Measurements from ENCODE around the gene SP7. TPM values are rescaled to one million over a fixed set of nuclear protein-coding genes. Genes with fewer than 3 reads are reported as not detected.
A peak's percentile ranks its signal among the peaks of the same experiment; 100 is the strongest.

SP7 gene
- total RNA-seq, 3 donors from 2014 or later = not detected

GRCh38 chr12:53295891-53296219 lies 40.3 kb downstream of the SP7 start:
- H3K4me1 ChIP-seq = peaks cover 0 to 9% of the 10 kb centered on the region in 2 donors
- no peaks in the 10 kb centered on the region for H3K9me3 ChIP-seq
- intact Hi-C loops (cut with DNase I; ENCODE audit: low total_unique reads) = no loop called here
- TF ChIP-seq POLR2AphosphoS5 (IDR thresholded peaks at IDR 0.05) (no peak), POLR2A (IDR thresholded peaks at IDR 0.05) (no peak)
- TF ChIP-seq, protein P1, sequence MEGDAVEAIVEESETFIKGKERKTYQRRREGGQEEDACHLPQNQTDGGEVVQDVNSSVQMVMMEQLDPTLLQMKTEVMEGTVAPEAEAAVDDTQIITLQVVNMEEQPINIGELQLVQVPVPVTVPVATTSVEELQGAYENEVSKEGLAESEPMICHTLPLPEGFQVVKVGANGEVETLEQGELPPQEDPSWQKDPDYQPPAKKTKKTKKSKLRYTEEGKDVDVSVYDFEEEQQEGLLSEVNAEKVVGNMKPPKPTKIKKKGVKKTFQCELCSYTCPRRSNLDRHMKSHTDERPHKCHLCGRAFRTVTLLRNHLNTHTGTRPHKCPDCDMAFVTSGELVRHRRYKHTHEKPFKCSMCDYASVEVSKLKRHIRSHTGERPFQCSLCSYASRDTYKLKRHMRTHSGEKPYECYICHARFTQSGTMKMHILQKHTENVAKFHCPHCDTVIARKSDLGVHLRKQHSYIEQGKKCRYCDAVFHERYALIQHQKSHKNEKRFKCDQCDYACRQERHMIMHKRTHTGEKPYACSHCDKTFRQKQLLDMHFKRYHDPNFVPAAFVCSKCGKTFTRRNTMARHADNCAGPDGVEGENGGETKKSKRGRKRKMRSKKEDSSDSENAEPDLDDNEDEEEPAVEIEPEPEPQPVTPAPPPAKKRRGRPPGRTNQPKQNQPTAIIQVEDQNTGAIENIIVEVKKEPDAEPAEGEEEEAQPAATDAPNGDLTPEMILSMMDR (IDR thresholded peaks at IDR 0.05) = no peak
- no peaks in the 10 kb centered on the region for H3K27me3 ChIP-seq
- DNase-seq (ENCODE audit: low spot score in 2 of 2) = no peak
- no peaks in the 10 kb centered on the region for H3K36me3 ChIP-seq
- H3K27ac ChIP-seq = peak overlapping the region; percentile 94
- H3K4me3 ChIP-seq = peak overlapping the region; percentile 75 to 91 (median 87)

DNA sequence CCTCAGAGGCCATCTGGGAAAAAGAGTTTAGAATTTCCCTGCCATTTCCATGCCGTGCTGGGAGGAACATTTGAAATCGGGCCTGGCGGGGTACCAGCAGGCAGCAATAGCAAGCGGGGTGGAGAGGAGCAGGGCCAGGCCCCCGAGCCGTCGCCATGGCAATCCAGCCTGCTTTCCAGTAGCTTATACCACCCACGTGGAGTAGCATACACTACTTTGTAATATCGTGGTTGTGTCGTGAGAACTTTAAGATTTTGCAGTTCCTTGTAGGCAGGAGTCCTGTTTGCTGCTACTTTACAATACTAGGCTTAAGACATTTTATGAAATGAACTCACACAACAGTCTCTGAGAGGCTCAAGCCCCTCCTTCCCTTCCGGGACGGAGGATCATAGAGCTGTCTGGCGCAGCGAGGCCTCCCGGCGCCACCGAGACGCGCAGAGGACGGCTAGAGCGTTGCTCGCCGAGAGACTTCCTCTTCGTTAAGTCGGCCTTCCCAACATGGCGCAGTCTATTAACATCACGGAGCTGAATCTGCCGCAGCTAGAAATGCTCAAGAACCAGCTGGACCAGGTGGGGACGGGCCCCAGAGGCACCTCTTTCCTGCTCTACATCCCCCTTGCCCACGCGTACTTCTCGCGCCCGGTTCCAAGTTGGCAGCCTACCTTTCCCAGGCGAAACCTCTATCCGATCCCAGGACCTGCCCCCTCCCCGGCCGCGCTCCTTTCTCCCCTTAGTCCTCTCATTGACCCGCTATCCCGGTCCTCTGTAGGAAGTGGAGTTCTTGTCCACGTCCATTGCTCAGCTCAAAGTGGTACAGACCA lies 40.9 kb downstream of the SP7 start, which contains the start of gene PFDN5:
TSS of gene PFDN5 (plus strand) at position 473 of the 821 bp plus-strand sequence. CDS start at position 499, 26 bp downstream.
- Histone ChIP-seq H3K9me3 (no peaks in the 10 kb centered on the region), H3K4me3 (peak within 1 kb of the TSS; percentile 75 to 91 (median 87)), H3K27me3 (no peaks in the 10 kb centered on the region), H3K27ac (peak within 1 kb of the TSS; percentile 94), H3K4me1 (peaks cover 0 to 7% of the 10 kb centered on the region in 2 donors), H3K36me3 (no peaks in the 10 kb centered on the region)
- intact Hi-C loops (cut with DNase I; ENCODE audit: low total_unique reads) = no loop called here
- peak; percentile 80 to 88 for DNase-seq (ENCODE audit: low spot score in 2 of 2)
- TF ChIP-seq POLR2A (IDR thresholded peaks at IDR 0.05) = peak; percentile 43
- TF ChIP-seq, protein P1 (IDR thresholded peaks at IDR 0.05) = peak; percentile 8 to 51 (median 25)
- peak; percentile 53 to 90 (median 85) for TF ChIP-seq POLR2AphosphoS5 (IDR thresholded peaks at IDR 0.05)

DNA sequence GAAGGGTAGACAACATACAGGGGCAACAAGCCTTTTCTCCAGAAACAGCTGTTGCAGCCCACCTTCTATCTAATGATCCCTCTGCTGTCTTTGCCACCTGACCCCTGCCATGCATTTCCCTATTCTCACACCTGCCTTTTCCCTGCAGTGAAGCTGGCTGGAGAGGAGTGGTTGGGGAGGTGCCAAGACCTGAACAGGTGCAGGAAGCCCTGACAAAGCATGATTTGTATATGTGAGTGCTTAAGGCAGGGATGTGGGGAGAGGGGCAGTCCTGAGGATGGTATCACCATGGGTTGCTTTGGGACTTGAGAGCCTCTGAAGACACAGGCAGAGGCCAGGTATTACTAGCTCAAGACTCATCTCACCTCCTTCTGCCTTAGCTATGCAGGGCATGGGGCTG lies 43.7 kb downstream of the SP7 start:
- intact Hi-C loops (cut with DNase I; ENCODE audit: low total_unique reads) = no loop called here
- Histone ChIP-seq H3K4me1 (no peaks in the 10 kb centered on the region), H3K9me3 (no peaks in the 10 kb centered on the region), H3K4me3 (no peak overlapping the region), H3K27me3 (no peaks in the 10 kb centered on the region), H3K27ac (no peak overlapping the region), H3K36me3 (no peaks in the 10 kb centered on the region)
- TF ChIP-seq POLR2AphosphoS5 (IDR thresholded peaks at IDR 0.05) = no peak
- TF ChIP-seq, protein P1 (IDR thresholded peaks at IDR 0.05) = no peak
- no peak for TF ChIP-seq POLR2A (IDR thresholded peaks at IDR 0.05)
- no peak for DNase-seq (ENCODE audit: low spot score in 2 of 2)

GRCh38 chr12:53290661-53291060 lies 45.5 kb downstream of the SP7 start:
- H3K4me3 ChIP-seq = no peak overlapping the region
- no peaks in the 10 kb centered on the region for H3K27me3 ChIP-seq
- intact Hi-C loops (cut with DNase I; ENCODE audit: low total_unique reads) = no loop called here
- TF ChIP-seq POLR2A (IDR thresholded peaks at IDR 0.05) (no peak), POLR2AphosphoS5 (IDR thresholded peaks at IDR 0.05) (no peak)
- TF ChIP-seq, protein P1 (IDR thresholded peaks at IDR 0.05) = no peak
- H3K4me1 ChIP-seq = no peaks in the 10 kb centered on the region
- DNase-seq (ENCODE audit: low spot score in 2 of 2) = no peak
- H3K9me3 ChIP-seq = no peaks in the 10 kb centered on the region
- H3K36me3 ChIP-seq = no peaks in the 10 kb centered on the region
- H3K27ac ChIP-seq = no peak overlapping the region

DNA sequence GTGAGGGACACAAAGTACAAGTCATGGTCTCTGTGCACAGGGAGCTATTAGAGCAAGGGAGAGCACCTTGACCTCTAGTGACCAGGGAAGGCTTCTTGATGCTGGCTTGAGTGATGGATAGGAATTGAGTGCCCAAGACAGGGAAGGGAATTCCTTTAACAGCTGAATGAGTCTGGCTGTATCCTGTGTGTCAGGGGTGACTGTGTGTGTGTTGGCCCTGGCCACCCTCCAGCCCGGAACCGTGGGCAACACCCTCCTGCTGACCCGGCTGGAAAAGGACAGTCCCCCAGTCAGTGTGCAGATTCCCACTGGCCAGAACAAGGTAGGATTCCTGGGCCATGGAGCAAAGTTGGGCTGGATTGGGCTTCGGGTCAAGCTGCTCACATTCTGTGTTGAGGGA lies 46.3 kb downstream of the SP7 start:
- intact Hi-C loops (cut with DNase I; ENCODE audit: low total_unique reads) = loop anchor here (2.0 kb wide), 1 partner anchor 77 kb away; no protein-coding TSS in a partner anchor
- Histone ChIP-seq H3K27me3 (no peaks in the 10 kb centered on the region), H3K9me3 (no peaks in the 10 kb centered on the region), H3K27ac (no peak overlapping the region), H3K4me1 (no peaks in the 10 kb centered on the region), H3K4me3 (no peak overlapping the region), H3K36me3 (no peaks in the 10 kb centered on the region)
- no peak for DNase-seq (ENCODE audit: low spot score in 2 of 2)
- TF ChIP-seq POLR2AphosphoS5 (IDR thresholded peaks at IDR 0.05) (no peak), POLR2A (IDR thresholded peaks at IDR 0.05) (no peak)
- TF ChIP-seq, protein P1 (IDR thresholded peaks at IDR 0.05) = no peak

Data from breast epithelium (tissue), 4 donors.